HS-27A (cell line): ENCODE measurements around the gene RFT1.

Source experiments
- DNase-seq: peaks from one replicate; pipeline ENCODE4 v3.0.0-alpha.2; 2012; ENCODE audit warnings: low read depth, missing footprints

RFT1 gene

GRCh38 chr3:53126601-53127000 is 3.6 kb downstream of the RFT1 start:
- no peak for DNase-seq

GRCh38 chr3:53123953-53124352 is 6.3 kb downstream of the RFT1 start:
- no peak for DNase-seq

GRCh38 chr3:53123510-53123909 is 6.7 kb downstream of the RFT1 start:
- no peak for DNase-seq

GRCh38 chr3:53122933-53123305 is 7.3 kb downstream of the RFT1 start:
- DNase-seq = no peak

GRCh38 chr3:53122255-53122932 is 7.8 kb downstream of the RFT1 start:
- no peak for DNase-seq

GRCh38 chr3:53120336-53120735 is 9.9 kb downstream of the RFT1 start:
- no peak for DNase-seq

GRCh38 chr3:53116956-53117355 is 13.3 kb downstream of the RFT1 start:
- DNase-seq = no peak

GRCh38 chr3:53114412-53115074 is 15.7 kb downstream of the RFT1 start:
- DNase-seq = no peak

- DNase-seq = peak; percentile 51
Observed at GRCh38 chr3:53114011-53114400, 16.2 kb downstream of the RFT1 start.

- no peak for DNase-seq
Observed at GRCh38 chr3:53113293-53114010, 16.8 kb downstream of the RFT1 start.

GRCh38 chr3:53111822-53112221 is 18.4 kb downstream of the RFT1 start:
- DNase-seq = no peak

- no peak for DNase-seq
Observed at GRCh38 chr3:53109891-53110771, 20.1 kb downstream of the RFT1 start.

GRCh38 chr3:53109190-53109589 is 21.0 kb downstream of the RFT1 start:
- DNase-seq = no peak

- DNase-seq = no peak
Observed at GRCh38 chr3:53104762-53105161, 25.5 kb downstream of the RFT1 start.

GRCh38 chr3:53103397-53104296 is 26.6 kb downstream of the RFT1 start:
- no peak for DNase-seq

GRCh38 chr3:53102601-53103147 is 27.6 kb downstream of the RFT1 start:
- no peak for DNase-seq

- DNase-seq = no peak
Observed at GRCh38 chr3:53101956-53102355, 28.3 kb downstream of the RFT1 start.

GRCh38 chr3:53100818-53101466 is 29.3 kb downstream of the RFT1 start:
- no peak for DNase-seq

- DNase-seq = no peak
Observed at GRCh38 chr3:53097887-53098286, 32.3 kb downstream of the RFT1 start.

- DNase-seq = no peak
Observed at GRCh38 chr3:53092942-53093341, 37.3 kb downstream of the RFT1 start.
